Medulla oblongata (tissue), 1 donor: Measurements from ENCODE around the gene CGGBP1.
A peak's percentile ranks its signal among the peaks of the same experiment; 100 is the strongest.

ENCODE experiments used
- DNase-seq: peaks from one replicate; pipeline ENCODE4 v3.0.0-alpha.2; 2015; ENCODE audit errors: extremely low spot score

Gene CGGBP1, protein sequence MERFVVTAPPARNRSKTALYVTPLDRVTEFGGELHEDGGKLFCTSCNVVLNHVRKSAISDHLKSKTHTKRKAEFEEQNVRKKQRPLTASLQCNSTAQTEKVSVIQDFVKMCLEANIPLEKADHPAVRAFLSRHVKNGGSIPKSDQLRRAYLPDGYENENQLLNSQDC

GRCh38 chr3:88058581-88059379 is at the start of gene CGGBP1, which contains the start of gene ZNF654:
Gene CGGBP1, minus strand, starts transcription at chr3:88059005. Its CDS starts 3,029 bp downstream, at chr3:88055976.
Gene ZNF654, plus strand, starts transcription at chr3:88059255. Its CDS starts 65 bp downstream, at chr3:88059320.
- DNase-seq, result peak; percentile 99

GRCh38 chr3:88105325-88105724 is 46.5 kb upstream of the CGGBP1 start:
- no peak for DNase-seq

DNA sequence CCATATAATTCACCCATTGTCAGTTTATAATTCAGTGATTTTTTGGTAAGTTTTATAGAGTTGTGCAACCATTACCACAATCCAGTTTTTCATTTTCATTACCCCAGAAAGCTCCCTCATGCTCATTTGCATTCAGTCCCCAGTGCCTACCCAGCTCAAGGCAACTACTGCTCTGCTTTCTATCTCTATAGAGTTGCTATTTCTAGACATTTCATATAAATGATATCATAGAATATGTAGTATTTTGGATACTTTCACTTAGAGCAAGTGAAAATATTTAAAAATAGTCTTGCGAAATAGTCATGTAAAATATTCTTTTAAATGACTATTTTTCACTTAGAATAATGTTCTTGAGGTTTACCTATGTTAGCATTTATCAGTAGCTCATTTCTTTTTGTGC is 42.3 kb upstream of the CGGBP1 start:
- no peak for DNase-seq

DNA sequence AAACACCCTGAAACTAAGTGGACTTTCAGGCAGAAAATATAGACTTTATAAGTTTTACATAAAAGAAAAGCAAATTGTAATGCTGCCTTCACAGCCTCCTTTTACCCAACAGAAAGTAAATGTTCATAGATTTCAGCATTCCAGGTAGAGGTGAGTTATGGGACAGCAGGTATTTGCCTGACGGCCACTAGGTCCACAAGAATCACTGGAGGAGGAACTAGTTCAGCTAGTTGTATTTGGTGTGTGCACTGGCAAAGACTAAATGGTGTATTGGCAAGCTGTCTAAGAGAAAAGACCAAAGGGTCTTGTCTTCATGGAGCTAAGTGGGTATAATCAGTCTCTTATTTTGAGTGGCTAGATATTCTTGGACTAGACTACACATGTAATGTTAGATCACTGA is 34.5 kb upstream of the CGGBP1 start:
- DNase-seq, result no peak

GRCh38 chr3:88092270-88092669 is 33.5 kb upstream of the CGGBP1 start:
- DNase-seq, result no peak

- no peak for DNase-seq
Observed at GRCh38 chr3:88090681-88091080, 31.9 kb upstream of the CGGBP1 start.

DNA sequence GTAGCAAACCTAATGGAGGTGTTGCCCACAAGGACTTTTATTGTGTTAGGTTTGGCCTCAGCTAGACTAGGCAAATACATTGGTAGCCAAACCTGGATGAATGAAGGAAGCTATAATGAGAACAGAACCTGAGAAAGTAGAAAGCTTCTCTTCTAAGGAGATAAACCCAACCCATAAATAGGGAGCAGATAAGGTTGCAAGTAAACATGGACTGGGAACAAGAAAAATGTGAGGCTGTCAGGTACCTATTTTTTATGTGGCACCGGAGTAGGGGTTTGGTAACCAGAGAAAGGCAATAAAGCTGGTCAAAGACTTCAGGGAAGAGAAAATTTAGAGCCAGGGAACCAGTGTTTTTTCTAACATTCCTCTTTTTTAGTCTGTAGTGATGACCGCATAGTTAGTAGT is 25.3 kb upstream of the CGGBP1 start:
- DNase-seq, result no peak

- no peak for DNase-seq
Observed at GRCh38 chr3:88082854-88083253, 24.0 kb upstream of the CGGBP1 start.

DNA sequence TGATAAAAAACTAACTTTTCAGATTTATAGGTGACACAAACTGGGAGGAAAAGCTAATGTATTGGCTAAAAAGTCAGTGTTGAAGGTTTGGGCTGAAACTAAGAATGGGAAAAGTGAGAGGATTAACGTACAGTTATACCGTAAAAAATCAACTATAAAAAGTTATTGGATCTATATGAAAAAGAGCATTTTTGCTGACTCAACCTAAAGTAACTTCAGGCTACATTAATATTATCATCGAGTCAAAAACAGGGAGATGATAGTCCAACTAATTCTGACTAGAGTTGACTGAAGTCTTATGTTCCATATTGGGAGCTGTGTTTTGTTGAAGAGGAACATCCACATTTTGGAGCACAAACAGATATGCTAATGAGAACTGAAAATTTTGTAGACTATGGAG is 20.1 kb upstream of the CGGBP1 start:
- no peak for DNase-seq

- DNase-seq, result no peak
Observed at GRCh38 chr3:88076712-88077111, 17.9 kb upstream of the CGGBP1 start.

DNA sequence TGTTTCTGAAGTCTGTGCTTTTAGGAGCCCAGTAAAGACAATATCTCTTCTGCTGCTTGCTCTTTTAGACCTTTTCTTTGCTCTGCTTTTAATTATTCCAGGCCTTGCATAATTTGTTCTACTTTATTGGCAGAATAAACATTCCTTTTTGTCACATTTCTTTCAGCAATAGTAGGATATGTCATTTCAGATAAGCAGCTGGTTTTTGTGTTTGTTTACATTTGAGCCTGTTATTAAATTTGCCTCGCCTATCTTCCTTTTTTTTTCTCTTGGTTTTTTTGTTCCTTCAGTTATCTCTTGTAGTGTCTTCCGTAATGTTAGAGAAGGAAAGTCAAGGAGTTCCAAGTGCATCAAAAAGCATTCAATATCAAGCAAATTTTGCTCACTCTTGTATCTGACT is 16.7 kb upstream of the CGGBP1 start:
- no peak for DNase-seq

GRCh38 chr3:88075072-88075471 is 16.3 kb upstream of the CGGBP1 start:
- DNase-seq, result no peak

DNA sequence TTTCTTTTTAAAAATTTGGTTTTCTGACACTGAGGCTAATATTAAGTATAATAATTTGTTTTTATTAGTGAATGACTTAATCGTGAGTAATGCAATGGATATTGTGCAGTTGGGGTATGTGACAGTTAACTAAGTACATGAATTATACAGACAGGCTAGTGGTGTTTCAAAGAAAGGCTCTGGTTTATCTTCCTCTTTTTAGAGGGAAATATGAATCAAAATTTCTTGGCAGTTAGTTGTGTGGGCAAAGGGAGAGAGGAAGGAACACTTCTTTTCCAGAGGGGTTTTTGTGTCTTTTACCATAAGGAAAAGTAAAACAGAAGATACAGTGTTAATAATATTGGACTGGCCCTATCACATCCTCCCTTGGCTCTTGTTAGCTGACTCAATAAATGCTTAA is 2.9 kb upstream of the CGGBP1 start:
- DNase-seq, result no peak

DNA sequence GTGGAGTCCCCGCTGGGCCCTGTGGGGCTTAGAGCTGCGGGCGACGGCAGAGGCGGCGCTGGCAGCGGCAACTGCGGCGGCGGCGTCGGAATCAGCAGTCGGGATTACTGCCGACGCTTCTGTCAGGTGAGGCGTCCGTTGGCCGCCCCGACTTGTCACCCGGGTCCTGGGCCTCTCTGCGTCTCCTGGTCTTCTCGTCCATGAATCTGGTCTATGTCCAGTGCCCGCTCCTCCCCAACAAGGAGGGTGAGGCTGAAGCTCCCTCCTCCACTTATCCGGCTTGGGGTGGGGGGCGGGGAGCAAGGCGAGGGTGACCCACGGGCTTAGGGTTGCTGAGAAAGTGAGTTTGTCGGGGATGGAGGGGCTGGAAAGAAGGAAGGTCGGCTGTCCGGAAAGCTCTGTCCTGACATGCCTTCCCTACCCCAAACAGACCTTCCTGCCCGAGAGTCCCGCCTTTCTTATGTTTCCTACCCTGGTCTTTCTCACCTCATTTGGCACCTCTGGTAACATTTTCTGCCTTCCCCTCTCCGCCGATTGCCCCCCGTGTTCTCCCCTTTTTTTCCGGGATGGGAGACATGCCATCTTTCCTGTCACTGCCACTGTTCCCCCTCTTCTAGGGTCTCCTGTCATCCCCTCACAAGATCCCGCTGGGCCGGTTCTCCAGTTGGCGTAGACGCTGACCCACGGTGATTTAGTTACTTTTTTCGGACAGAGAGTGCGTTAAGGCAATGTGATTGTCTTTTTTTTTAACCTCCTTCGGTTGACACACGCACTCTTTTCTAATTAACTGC is 770 bp upstream of the CGGBP1 start:
- DNase-seq, result peak; percentile 53

GRCh38 chr3:88058306-88058580 is 562 bp downstream of the CGGBP1 start:
- no peak for DNase-seq

GRCh38 chr3:88057630-88058305 is 1.0 kb downstream of the CGGBP1 start:
- DNase-seq, result peak; percentile 53

GRCh38 chr3:88046766-88047165 is 12.0 kb downstream of the CGGBP1 start:
- no peak for DNase-seq

DNA sequence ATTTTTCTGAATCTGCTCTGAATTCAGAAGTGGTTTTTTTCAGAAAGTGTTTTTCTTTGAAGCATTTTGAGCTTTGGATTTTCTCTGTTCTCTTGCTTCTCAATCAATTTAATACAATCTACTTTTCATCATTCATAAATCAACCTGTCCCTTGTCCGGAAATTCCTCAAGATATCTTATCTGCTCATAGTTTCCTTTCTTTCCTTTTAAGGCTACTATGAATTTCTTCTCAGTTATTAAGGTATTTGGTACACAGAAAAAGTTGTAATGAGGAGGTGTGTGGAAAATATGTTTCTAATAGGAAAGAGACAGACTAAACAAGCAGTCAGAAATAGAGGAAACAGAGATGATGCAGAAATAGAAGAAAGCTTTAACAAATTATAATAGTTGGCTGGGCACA is 14.4 kb downstream of the CGGBP1 start:
- DNase-seq, result no peak

- DNase-seq, result no peak
Observed at GRCh38 chr3:88041005-88041404, 17.8 kb downstream of the CGGBP1 start.

DNA sequence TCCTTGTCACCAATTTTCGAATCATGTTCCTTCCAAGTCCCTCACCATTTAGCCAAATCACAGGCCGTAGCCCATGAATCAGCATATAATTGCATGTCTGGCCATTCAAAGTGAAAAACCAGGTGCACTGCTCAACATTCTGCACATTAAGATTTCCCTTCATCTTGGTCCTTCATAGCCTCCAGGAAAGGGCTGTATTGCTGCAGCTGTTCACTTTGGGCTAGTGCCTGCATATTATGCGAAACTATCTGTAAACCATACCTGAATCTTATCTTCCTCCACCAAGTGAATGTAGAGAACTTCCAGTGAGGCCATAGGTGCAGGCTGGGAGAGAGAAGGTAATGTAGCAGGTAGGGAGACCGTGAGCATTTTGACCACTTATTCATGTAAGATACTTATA is 18.3 kb downstream of the CGGBP1 start:
- no peak for DNase-seq

DNA sequence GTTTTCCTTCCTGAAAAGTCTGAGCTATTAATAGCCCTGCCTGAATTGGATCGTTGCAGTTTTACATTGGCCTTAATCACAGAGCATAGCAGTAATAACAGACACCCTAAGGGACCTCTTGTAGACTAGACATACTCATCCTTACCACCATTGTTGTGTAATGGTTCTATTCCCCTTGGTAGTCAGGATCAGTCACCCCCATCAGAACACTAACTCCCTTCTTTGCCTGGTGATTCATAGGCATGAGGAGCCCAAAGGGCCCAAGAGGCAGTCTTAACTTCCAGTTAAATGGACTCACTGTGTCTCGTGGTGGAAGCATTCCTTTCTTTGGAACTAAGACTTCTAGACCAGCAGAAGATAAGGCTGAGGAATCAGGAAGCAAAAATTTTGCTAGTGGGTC is 20.2 kb downstream of the CGGBP1 start:
- no peak for DNase-seq

DNA sequence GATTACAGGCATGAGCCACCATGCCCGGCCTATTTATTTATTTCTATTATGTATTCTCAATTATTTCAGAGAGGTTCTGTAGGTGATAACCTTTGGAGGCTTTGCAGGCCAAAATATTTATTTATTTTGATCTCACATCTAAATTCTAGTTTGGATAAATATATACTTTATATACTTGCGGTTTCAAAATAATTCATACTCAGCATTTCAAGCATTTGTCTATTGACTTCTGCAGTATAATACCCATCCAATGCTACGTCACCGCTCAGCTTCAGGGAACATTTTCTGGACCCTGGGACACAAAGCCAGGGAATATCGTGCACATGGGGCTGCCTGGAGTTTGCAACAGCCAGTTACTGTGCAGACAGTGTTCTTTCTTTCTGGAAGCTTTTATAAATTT is 22.6 kb downstream of the CGGBP1 start:
- no peak for DNase-seq
